ENCODE results near the gene BCAR1. TPM values are rescaled to one million over a fixed set of nuclear protein-coding genes. Genes with fewer than 3 reads are reported as not detected.
"Not testable (repeated sequence)": the region's sequence is repeated elsewhere in the genome, so short reads cannot be mapped to it uniquely, and the experiment has no call there.

The BCAR1 gene
- total RNA-seq, 1 experiment from 2014 or later, result 9.2 TPM

- Histone ChIP-seq H2AFZ (ENCODE audit: low read length) (no peak overlapping the region), H3K9ac (ENCODE audit: low read length) (no peak overlapping the region), H4K20me1 (ENCODE audit: insufficient read depth, low read depth, low read length) (peaks cover 27% of the 10 kb centered on the region; the same call in 1 of the 2 replicates), H3K79me2 (ENCODE audit: low read length) (peaks cover 69% of the 10 kb centered on the region), H3K27ac (ENCODE audit: low read length) (no peak overlapping the region), H3K9me2 (replicated peaks; ENCODE audit: insufficient read depth, low read length) (no peaks in the 10 kb centered on the region), H3K4me2 (ENCODE audit: low read depth, low read length, poor library complexity, severe bottlenecking) (no peak overlapping the region), H3K9me3 (ENCODE audit: low read length) (no peaks in the 10 kb centered on the region), H3K4me1 (ENCODE audit: low read length) (peaks cover 39% of the 10 kb centered on the region), H3K4me3 (ENCODE audit: low read length) (no peak overlapping the region), H3K36me3 (ENCODE audit: insufficient read depth, low read length) (no peaks in the 10 kb centered on the region), H3K27me3 (ENCODE audit: low read length) (no peaks in the 10 kb centered on the region)
- DNase-seq, result no peak
These were observed 3.3 kb downstream of the BCAR1 start for GRCh38 chr16:75248142-75248535.

GRCh38 chr16:75247249-75247648, 4.2 kb downstream of the BCAR1 start:
- DNase-seq, result no peak
- Histone ChIP-seq H3K9ac (ENCODE audit: low read length) (no peak overlapping the region), H3K4me2 (ENCODE audit: low read depth, low read length, poor library complexity, severe bottlenecking) (no peak overlapping the region), H4K20me1 (ENCODE audit: insufficient read depth, low read depth, low read length) (peaks cover 20% of the 10 kb centered on the region; the same call in 1 of the 2 replicates), H3K27ac (ENCODE audit: low read length) (no peak overlapping the region), H2AFZ (ENCODE audit: low read length) (no peak overlapping the region), H3K36me3 (ENCODE audit: insufficient read depth, low read length) (no peaks in the 10 kb centered on the region), H3K79me2 (ENCODE audit: low read length) (peaks cover 70% of the 10 kb centered on the region), H3K27me3 (ENCODE audit: low read length) (no peaks in the 10 kb centered on the region), H3K4me3 (ENCODE audit: low read length) (no peak overlapping the region), H3K9me2 (replicated peaks; ENCODE audit: insufficient read depth, low read length) (no peaks in the 10 kb centered on the region), H3K9me3 (ENCODE audit: low read length) (no peaks in the 10 kb centered on the region), H3K4me1 (ENCODE audit: low read length) (peaks cover 39% of the 10 kb centered on the region)

- Histone ChIP-seq H3K9me3 (ENCODE audit: low read length) (no peaks in the 10 kb centered on the region), H3K27ac (ENCODE audit: low read length) (no peak overlapping the region), H3K9ac (ENCODE audit: low read length) (no peak overlapping the region), H2AFZ (ENCODE audit: low read length) (no peak overlapping the region), H3K27me3 (ENCODE audit: low read length) (no peaks in the 10 kb centered on the region), H3K4me2 (ENCODE audit: low read depth, low read length, poor library complexity, severe bottlenecking) (no peak overlapping the region), H4K20me1 (ENCODE audit: insufficient read depth, low read depth, low read length) (peaks cover 18% of the 10 kb centered on the region; the same call in 1 of the 2 replicates), H3K36me3 (ENCODE audit: insufficient read depth, low read length) (no peaks in the 10 kb centered on the region), H3K4me1 (ENCODE audit: low read length) (peaks cover 35% of the 10 kb centered on the region), H3K9me2 (replicated peaks; ENCODE audit: insufficient read depth, low read length) (no peaks in the 10 kb centered on the region), H3K79me2 (ENCODE audit: low read length) (peaks cover 70% of the 10 kb centered on the region), H3K4me3 (ENCODE audit: low read length) (no peak overlapping the region)
- no peak for DNase-seq
These were observed 4.8 kb downstream of the BCAR1 start for GRCh38 chr16:75246504-75247205.

GRCh38 chr16:75244844-75245758, 6.3 kb downstream of the BCAR1 start:
- H2AFZ ChIP-seq (ENCODE audit: low read length), result no peak overlapping the region
- peak overlapping the region; percentile 15 for H3K4me2 ChIP-seq (ENCODE audit: low read depth, low read length, poor library complexity, severe bottlenecking)
- H3K9me2 ChIP-seq (replicated peaks; ENCODE audit: insufficient read depth, low read length), result no peaks in the 10 kb centered on the region
- H3K27ac ChIP-seq (ENCODE audit: low read length), result peak overlapping the region; percentile 29; the same call in 1 of the 2 replicates
- H3K9me3 ChIP-seq (ENCODE audit: low read length), result no peaks in the 10 kb centered on the region
- H3K4me1 ChIP-seq (ENCODE audit: low read length), result peaks cover 33% of the 10 kb centered on the region
- peaks cover 61% of the 10 kb centered on the region for H3K79me2 ChIP-seq (ENCODE audit: low read length)
- peaks cover 12% of the 10 kb centered on the region; the same call in 1 of the 2 replicates for H4K20me1 ChIP-seq (ENCODE audit: insufficient read depth, low read depth, low read length)
- no peak overlapping the region for H3K4me3 ChIP-seq (ENCODE audit: low read length)
- H3K9ac ChIP-seq (ENCODE audit: low read length), result peak overlapping the region; percentile 14; the same call in 1 of the 2 replicates
- no peaks in the 10 kb centered on the region for H3K27me3 ChIP-seq (ENCODE audit: low read length)
- DNase-seq, result no peak
- no peaks in the 10 kb centered on the region for H3K36me3 ChIP-seq (ENCODE audit: insufficient read depth, low read length)

- H3K27me3 ChIP-seq (ENCODE audit: low read length), result no peaks in the 10 kb centered on the region
- H3K4me2 ChIP-seq (ENCODE audit: low read depth, low read length, poor library complexity, severe bottlenecking), result peak overlapping the region; percentile 15
- DNase-seq, result no peak
- H3K36me3 ChIP-seq (ENCODE audit: insufficient read depth, low read length), result no peaks in the 10 kb centered on the region
- peak overlapping the region; percentile 29; the same call in 1 of the 2 replicates for H3K27ac ChIP-seq (ENCODE audit: low read length)
- H3K79me2 ChIP-seq (ENCODE audit: low read length), result peaks cover 54% of the 10 kb centered on the region
- no peak overlapping the region for H3K4me3 ChIP-seq (ENCODE audit: low read length)
- H3K9me2 ChIP-seq (replicated peaks; ENCODE audit: insufficient read depth, low read length), result no peaks in the 10 kb centered on the region
- no peak overlapping the region for H2AFZ ChIP-seq (ENCODE audit: low read length)
- H4K20me1 ChIP-seq (ENCODE audit: insufficient read depth, low read depth, low read length), result peaks cover 5% of the 10 kb centered on the region; the same call in 1 of the 2 replicates
- peaks cover 33% of the 10 kb centered on the region for H3K4me1 ChIP-seq (ENCODE audit: low read length)
- peak overlapping the region; percentile 14; the same call in 1 of the 2 replicates for H3K9ac ChIP-seq (ENCODE audit: low read length)
- no peaks in the 10 kb centered on the region for H3K9me3 ChIP-seq (ENCODE audit: low read length)
These were observed 7.1 kb downstream of the BCAR1 start for GRCh38 chr16:75244225-75244809.

GRCh38 chr16:75243667-75244224, 7.7 kb downstream of the BCAR1 start:
- no peak for DNase-seq
- Histone ChIP-seq H3K9me3 (ENCODE audit: low read length) (no peaks in the 10 kb centered on the region), H3K79me2 (ENCODE audit: low read length) (peaks cover 48% of the 10 kb centered on the region), H3K4me2 (ENCODE audit: low read depth, low read length, poor library complexity, severe bottlenecking) (no peak overlapping the region), H3K27me3 (ENCODE audit: low read length) (no peaks in the 10 kb centered on the region), H3K36me3 (ENCODE audit: insufficient read depth, low read length) (no peaks in the 10 kb centered on the region), H2AFZ (ENCODE audit: low read length) (no peak overlapping the region), H3K4me3 (ENCODE audit: low read length) (no peak overlapping the region), H3K4me1 (ENCODE audit: low read length) (peaks cover 39% of the 10 kb centered on the region), H3K9me2 (replicated peaks; ENCODE audit: insufficient read depth, low read length) (no peaks in the 10 kb centered on the region), H3K27ac (ENCODE audit: low read length) (no peak overlapping the region), H4K20me1 (ENCODE audit: insufficient read depth, low read depth, low read length) (no peaks in the 10 kb centered on the region), H3K9ac (ENCODE audit: low read length) (no peak overlapping the region)

- not testable (repeated sequence) for DNase-seq; H3K36me3 ChIP-seq (ENCODE audit: insufficient read depth, low read length); H3K9ac ChIP-seq (ENCODE audit: low read length); H4K20me1 ChIP-seq (ENCODE audit: insufficient read depth, low read depth, low read length); H3K9me3 ChIP-seq (ENCODE audit: low read length); H3K27ac ChIP-seq (ENCODE audit: low read length); H3K4me2 ChIP-seq (ENCODE audit: low read depth, low read length, poor library complexity, severe bottlenecking); H3K27me3 ChIP-seq (ENCODE audit: low read length); H3K9me2 ChIP-seq (replicated peaks; ENCODE audit: insufficient read depth, low read length); H3K4me3 ChIP-seq (ENCODE audit: low read length); H2AFZ ChIP-seq (ENCODE audit: low read length)
- peaks cover 36% of the 10 kb centered on the region for H3K79me2 ChIP-seq (ENCODE audit: low read length)
- peaks cover 45% of the 10 kb centered on the region for H3K4me1 ChIP-seq (ENCODE audit: low read length)
These were observed 8.9 kb downstream of the BCAR1 start for GRCh38 chr16:75242436-75243078.

Measured in Karpas-422 (cell line).